Right ventricle myocardium superior (tissue), 1 donor: ENCODE results near the gene SMC1A. TPM values are rescaled to one million over a fixed set of nuclear protein-coding genes. Genes with fewer than 3 reads are reported as not detected.
"Not testable (repeated sequence)": the region's sequence is repeated elsewhere in the genome, so short reads cannot be mapped to it uniquely, and the experiment has no call there.

Experiments
- ATAC-seq: fragments of 200-7000 bp; cut with Tn5 transposase; one replicate; pipeline ENCODE4 v1.9.1; 2020; ENCODE audit warnings: mild to moderate bottlenecking; ENCODE audit not compliant: poor library complexity
- DNase-seq: peaks from one replicate; pipeline ENCODE4 v3.0.0-alpha.2; 2020
- intact Hi-C: fragments of 100-400 bp; cut with DNase I; formaldehyde crosslinking; loops from one replicate; pipeline ENCODE4 v1.11.2; 2022
- long read RNA-seq: library from polyadenylated mRNA; unstranded; transcript quantifications from one replicate; pipeline ENCODE4 v2.0.0, GENCODE V29; 2021
- total RNA-seq: library from RNA; stranded (reverse); fragmentation: NEBNext Ultra II Directional; extraction: Animal tissue kit (Norgen Biotek cat#: 25700); gene quantifications from one replicate; pipeline ENCODE4 v1.2.1, GENCODE V29; 2021
- donor health status: DM: no; HTN: yes; CAD: no; lungs with severe emphysema.

Gene SMC1A
- total RNA-seq = 36.6 TPM
- long read RNA-seq, full-length matches to known transcripts = 7 of 31 reads
- long read RNA-seq, partial matches to known transcripts = 16 of 31 reads
- long read RNA-seq, other reads (novel, unspliced or antisense) = 8 of 31 reads

DNA sequence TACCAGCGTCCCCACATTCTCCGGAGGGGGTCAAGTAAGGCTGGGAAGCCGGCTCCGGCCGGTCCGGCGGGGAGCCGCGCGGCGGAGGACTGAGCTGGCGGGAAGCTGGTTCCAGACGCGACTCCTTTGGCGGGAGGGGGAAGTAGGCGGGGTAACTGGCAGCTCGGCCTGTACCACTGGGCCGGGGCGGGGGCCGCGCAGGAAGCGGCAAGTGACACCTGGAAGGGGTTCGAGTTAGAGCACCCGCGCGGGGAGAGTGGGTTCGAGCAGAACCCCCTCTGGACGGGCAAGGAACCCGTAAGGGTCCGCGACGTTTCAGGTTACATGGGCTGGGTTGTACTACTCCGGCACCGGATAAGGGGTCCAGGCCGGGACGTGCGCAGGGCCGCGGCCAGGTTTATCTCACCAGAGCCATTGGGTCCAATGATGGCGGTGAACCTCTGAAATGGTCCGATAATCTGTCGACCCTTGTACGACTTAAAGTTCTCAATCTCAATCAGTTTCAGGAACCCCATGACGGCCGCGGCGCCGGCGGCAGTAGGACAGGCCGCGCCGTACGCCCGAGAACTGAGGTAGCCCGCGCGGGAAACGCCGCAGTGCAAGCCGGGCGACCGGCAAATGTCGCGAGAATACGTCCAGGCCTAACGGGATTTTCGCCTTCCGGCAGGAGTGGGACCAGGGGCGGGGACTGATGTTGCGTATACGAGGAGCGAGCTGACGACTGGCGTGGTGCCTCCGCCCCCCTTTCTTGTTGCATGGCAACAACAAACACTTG lies at the start of gene SMC1A:
TSS of gene SMC1A (minus strand) at position 569 of the 775 bp plus-strand sequence. CDS start at position 515, 54 bp downstream.
- intact Hi-C loops = no loop called here
- DNase-seq (peak; percentile 96), ATAC-seq (peak; percentile 98)

DNA sequence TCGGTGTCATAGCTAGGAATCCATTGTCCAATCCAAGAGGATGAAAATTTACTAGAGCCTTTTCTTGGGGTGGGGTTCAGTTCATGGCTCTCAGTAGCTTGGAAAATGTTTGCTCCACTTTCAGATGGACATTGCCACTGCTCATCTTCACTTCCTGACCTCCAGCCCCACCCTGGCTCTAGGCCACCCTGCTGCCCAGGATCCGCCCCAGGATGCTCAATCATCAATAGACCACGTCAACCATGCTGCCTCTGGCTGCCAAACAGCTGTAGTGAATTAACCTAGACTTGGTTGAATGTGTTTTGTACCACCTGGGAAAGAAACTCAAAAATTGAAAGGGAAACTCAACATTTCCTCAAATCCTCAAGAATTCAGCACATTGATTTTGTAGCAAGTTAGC lies 48.9 kb upstream of the SMC1A start:
- DNase-seq (no peak), ATAC-seq (no peak)
- intact Hi-C loops = no loop called here

DNA sequence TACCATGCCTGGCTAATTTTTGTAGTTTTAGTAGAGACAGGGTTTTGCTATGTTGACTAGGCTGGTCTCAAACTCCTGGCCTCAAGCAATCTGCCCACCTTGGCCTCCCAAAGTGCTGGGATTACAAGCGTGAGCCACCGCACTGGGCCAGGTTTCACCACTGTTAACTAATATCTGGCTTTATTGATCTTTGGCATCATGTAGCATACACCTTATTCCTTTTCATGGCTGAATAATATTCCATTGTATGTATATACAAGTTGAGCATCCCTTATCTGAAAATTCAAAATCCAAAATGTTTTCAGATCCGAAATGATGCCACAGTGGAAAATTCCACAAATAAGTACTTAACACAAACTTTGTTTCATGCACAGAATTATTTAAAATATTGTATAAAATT lies 46.2 kb upstream of the SMC1A start:
- ATAC-seq, intact Hi-C loops, DNase-seq: not testable (repeated sequence)

DNA sequence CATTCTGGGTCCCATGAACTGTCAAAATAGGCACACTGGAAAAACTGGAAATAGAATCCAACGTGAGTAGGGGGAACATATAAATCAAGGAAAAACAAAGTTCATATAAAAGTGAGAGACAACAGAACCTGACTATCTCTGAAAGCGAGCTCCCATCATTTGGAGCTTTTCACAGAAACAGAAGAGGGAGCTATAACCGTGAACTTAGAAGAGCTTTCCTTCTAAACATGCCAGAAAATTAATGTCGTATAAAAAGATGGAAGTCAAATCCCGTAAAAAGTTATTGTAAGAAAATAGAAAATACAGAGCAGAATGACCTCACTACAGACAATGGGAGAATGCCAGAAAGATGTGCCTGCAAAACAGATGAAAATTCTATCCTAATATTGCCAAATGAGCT lies 35.6 kb upstream of the SMC1A start:
- ATAC-seq = no peak
- no peak for DNase-seq
- intact Hi-C loops = no loop called here

DNA sequence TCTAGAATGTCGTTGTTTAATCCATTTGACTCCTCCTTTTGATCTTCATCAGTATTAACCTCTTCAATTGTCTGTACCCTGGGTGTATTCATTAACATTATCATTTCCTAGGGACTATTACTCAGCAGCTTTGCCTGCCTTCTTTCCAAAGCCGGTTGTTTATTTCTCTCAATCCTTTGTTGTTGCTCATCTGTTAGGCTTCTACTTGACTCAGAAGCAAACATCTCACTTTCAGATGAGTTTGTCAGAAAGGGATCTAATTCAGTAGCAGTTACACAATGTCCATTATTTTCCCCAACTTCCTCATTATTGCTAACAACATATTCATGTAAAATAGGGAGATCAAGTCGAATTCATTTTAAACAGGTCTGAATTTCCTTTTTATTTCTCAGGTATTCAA lies 33.8 kb upstream of the SMC1A start:
- DNase-seq (no peak), ATAC-seq (no peak)
- intact Hi-C loops = no loop called here

DNA sequence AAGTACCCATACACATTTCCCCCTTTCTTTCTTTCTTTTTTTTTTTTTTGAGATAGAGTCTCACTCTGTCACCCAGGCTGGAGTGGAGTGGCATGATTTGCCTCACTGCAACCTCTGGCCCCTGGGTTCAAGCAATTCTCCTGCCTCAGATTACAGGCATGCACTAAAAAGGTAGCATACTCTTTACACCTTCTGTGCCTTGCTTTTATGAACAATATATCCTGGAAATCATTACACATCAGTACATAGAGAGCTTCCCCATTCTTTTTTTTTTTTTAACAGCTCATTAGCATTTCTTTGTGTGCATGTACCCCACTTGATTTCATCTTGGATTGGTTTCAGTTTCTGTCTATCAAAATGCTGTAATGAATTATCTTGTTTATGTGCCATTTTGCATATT lies 30.4 kb upstream of the SMC1A start:
- intact Hi-C loops = no loop called here
- DNase-seq (no peak), ATAC-seq (no peak)

DNA sequence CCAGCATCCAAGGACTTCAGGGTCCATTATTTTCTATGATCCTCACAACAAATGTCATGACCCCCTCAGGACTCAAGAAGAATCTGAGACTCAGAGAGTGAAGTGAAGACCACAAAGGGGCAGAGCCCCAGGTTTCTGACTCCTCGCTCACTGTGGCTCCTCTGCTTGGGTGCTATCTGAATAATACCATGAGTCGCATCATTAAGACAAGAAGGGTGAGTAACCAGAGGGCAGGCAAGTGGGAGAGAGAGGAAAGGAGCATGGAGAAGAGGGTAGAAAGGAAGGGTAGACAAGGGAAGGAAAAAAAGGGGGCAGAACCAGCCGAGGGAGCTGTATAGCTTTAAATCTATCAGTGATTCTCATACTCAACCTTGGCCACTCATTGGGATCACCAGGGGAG lies 27.2 kb upstream of the SMC1A start:
- no peak for ATAC-seq
- DNase-seq = no peak
- intact Hi-C loops = no loop called here

DNA sequence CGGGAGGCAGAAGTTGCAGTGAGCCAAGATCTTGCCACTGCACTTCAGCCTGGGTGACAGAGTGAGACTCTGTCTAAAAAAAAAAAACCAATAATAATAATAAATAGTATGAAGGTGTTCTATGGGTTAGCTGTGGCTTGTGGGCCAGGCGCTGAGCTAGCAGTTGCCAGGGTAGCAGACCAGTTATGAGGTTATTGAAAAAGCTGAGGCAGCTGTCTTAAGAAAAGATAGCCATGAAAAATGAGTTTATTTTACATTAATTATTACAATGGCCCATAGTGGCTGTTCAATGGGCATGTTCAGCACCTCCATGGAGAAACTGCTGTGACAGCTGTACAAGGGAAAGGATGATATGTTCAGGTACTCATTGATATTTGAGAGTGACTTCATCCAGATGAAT lies 25.0 kb upstream of the SMC1A start:
- intact Hi-C loops = no loop called here
- no peak for DNase-seq

DNA sequence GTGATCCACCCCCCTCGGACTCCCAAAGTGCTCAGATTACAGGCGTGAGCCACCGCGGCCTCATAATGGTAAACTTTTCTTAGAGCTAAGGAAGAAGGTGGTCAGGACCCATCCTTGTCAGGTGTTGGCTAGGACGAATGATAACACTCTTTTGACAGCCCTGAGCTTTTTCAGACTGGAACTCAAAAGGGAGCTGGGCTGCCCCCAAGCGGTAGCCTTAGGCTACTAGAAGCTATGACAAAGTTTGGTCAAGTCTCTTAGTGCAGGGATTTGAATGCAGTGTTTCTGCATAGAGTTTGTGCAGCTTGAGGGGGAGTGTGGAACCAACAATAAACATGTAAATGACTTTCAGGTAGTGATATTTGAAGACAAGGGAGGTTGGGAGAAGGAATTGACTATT lies 23.5 kb upstream of the SMC1A start:
- peak; percentile 47 for DNase-seq

More for the DNA sequence above, 25.0 kb upstream of the SMC1A start:
- no peak for ATAC-seq

DNA sequence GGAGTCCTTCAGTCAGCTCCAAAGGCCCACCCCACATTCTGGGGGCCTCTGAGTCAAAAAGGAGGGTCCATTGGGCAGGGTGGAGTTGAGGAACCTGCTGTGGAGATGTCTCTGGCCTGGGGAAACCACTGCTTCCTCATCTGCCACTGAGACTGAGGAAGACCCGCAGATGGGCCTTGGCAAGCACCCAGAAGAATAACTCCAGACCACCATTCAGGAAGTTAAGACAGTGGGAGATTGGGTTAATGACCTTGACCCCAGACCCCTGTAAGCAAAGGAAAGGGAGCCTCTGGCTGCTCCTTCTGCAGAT lies 19.8 kb upstream of the SMC1A start:
- ATAC-seq = peak; percentile 12
- DNase-seq = no peak
- intact Hi-C loops = no loop called here

More for the DNA sequence above, 23.5 kb upstream of the SMC1A start:
- intact Hi-C loops = no loop called here
- ATAC-seq = no peak

DNA sequence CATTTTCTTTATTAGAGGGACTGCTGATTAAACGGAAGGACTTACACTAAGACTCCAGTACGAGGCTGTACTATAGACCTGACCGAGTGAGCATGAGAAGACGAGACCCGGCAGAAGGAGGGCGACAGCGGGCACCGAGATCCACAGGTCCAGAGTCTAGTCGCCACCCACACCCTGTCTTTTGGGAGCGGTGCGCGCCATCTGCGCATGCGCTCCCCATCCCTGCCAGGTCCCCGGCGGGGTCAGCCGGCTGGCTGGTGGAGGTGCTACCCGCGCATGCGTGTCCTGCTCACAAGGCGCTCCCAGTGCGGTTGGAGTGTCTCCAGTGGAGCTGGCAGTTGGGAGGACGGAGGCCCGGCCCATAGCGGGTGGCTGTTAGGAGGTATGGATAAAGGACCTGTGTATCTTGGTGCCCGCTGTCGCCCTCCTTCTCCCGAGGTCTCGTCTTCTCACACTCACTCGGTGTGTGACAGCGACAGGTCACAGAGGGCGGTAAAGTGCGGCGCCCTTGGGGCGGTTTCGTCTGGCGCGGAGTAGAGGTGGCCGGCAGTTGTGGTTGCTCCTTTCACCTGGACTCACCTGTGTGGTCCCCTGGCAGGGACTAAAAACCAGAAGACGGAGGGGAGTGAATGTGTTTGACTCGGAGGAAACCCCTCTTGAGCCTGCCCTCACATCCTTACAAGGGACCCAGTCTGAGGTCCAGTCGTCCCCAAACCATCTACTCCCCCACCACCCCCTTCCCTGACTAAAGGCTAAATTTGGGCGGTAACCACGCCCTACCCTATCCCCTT lies 19.3 kb upstream of the SMC1A start:
- intact Hi-C loops = no loop called here
- peak; percentile 90 for DNase-seq
- ATAC-seq = peak; percentile 96

DNA sequence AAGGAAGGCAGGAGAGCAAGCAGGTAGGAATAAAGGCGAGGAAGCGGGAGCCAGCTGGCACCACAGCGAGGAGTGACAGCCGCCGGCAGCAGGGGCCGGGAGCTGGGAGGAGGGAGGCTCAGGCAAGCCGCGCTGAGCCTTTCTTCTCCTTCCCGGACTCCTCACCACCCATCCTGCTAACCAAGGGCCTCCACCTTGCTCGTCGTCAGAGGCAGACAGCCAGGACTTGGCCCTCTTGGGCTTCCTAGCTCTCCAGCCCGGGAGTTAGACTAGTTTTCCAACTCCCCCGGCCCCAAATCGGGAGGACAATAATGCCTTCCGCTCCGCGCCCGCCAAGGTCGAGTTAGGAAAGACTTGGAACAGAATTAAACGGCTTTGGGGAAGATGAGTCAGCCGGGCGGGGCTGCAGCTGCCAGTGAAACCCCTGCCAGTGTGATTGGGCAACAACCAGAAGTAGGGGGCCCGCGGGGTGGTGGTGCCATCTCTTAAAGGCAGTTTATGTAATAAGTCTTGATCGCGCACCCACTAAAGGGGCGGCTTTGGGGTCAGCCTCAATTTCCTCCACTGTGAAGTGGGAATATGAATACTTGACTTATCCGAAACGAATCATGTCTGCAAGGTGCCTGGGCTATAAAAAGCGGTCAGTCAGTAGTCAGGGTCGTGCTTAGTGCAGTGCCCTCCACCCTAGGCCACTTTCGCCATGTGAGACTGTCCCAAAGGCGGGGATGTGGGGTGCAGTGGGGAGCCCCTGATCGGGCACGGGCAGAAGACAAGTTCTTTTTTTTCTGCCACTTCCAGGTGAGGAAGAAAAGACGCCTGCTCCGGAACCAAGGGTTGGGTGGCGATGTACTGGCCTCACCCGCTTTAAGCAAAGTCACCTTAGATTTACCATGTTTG lies 18.4 kb upstream of the SMC1A start:
- intact Hi-C loops = no loop called here
- DNase-seq (peak; percentile 77), ATAC-seq (peak; percentile 65)

DNA sequence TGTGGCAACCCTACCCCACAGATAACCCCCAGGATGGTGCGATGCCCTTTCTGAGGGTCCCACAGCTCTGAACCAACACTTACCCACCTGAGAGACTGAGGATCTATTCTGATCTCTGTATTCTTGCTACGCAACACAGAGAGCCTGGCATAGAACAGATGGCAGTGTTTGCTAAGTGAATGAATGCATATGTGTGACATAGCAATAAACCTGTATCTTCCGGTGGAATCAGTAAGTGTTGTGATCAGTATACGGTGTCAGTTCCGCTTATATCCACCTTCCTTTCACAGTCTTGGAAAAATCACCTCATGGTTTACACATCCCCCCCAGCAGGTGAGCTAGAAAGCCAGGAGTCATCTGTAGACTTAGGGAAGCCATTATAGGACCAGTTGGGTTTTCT lies 17.6 kb upstream of the SMC1A start:
- intact Hi-C loops = no loop called here
- no peak for DNase-seq
- no peak for ATAC-seq

DNA sequence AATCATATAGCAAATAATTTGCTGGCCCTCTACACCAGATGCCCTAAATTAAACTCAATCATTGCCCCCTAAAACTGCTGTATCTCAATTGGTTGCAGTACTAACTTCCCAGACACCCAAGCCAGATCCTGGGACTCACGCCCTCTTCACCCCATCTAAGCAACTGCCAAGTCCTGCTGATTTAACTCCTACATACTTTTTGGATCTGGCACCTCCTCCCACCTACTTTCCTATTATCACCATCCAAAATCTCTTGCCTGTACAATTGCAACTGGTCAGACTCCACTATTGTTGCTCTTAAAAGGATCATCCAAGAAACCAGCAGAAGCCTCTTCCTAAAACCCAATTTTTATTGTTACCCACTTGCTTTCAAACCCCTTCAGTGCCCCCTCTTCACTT lies 16.4 kb upstream of the SMC1A start:
- ATAC-seq (no peak), DNase-seq (no peak)
- intact Hi-C loops = loop anchor here (5.0 kb wide), 1 partner anchor 122 kb away; no protein-coding TSS in a partner anchor

DNA sequence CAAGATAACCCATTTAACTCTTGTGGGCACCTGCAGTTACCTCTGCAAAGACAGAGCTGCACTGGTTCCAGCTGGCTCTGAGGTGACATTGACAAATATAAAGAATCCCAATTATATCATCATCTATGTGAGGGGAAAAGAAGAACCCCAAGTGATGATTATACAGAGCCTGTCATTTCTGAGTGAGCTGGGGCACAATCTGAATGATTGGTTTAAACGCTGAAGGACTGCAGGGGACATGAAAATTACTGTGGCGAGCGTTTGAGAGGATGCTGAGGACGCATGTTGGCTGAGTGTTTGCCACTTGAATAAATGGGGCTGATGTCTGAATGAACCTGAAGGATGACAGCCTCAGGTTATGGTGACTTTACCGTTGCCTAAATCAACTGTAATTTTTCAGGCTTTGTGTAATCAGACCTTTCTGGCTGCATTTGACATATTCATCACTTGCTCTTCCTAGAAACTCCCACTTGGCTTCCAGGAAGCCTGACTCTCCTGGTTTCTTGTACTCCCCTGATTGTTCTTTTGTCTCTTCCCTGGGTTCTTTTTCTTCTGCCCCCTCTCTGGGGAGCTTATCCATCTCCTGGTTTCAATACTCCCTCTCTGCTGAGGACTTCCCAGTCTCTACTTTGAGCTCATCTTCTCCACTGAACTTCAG lies 15.8 kb upstream of the SMC1A start:
- ATAC-seq = no peak
- intact Hi-C loops = loop anchor here (5.0 kb wide), 1 partner anchor 121 kb away; no protein-coding TSS in a partner anchor
- DNase-seq = no peak

DNA sequence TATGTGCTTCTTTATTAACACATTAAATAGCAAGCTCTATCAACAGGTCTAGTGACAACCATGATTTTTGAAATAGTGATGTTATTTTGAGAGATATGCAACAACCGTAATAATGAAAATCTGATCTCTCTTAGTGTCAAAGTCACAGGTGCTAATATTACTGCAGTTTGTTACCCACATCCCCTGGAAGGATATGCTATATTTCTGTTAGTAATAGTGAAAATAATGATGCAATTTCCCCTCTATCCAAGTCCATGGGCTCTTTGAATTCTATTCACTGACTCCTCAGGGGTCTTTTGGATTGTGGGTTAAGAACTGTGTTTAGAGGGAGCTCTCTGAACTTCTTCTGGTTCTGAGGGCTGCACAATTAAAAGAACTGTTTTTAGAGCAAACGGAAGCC lies 14.8 kb upstream of the SMC1A start:
- intact Hi-C loops = loop anchor here (5.0 kb wide), 1 partner anchor 120 kb away; no protein-coding TSS in a partner anchor
- DNase-seq (no peak), ATAC-seq (no peak)

DNA sequence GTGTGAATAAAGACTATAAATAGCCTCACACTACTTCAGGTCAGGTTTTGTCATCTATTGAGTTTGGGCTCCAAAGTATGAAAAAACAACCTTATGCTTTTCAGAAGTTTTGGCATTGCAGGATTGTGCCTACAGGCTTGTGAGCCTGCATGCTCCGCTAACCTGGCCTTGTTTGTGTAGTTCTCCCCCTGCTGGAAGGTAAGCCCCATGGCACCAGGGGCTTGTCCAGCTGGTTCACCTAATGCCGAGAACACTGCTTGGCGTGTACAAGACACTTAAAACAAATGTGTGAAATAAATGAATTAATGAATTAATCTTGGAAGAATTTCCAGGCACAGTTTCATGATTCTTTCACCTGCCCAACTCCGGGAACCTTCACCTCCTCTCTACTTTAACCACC lies 13.5 kb upstream of the SMC1A start:
- intact Hi-C loops = loop anchor here (5.0 kb wide), 1 partner anchor 119 kb away; no protein-coding TSS in a partner anchor
- ATAC-seq (peak; percentile 60), DNase-seq (peak; percentile 46)
